Measurements from ENCODE around the gene ZFP36L1. TPM values are rescaled to one million over a fixed set of nuclear protein-coding genes. Genes with fewer than 3 reads are reported as not detected.

Gene ZFP36L1
- total RNA-seq, 1 experiment from 2014 or later: 304 TPM

- no peak for TF ChIP-seq ZBTB33 (IDR thresholded peaks at IDR 0.05; ENCODE audit: extremely low read depth, insufficient replicate concordance, low read length)
- no peak for TF ChIP-seq ATF3 (IDR thresholded peaks at IDR 0.05)
- no peak for TF ChIP-seq CEBPB (IDR thresholded peaks at IDR 0.05; ENCODE audit: low read depth)
- TF ChIP-seq JUND (IDR thresholded peaks at IDR 0.05): no peak
- TF ChIP-seq SP1 (IDR thresholded peaks at IDR 0.05; ENCODE audit: low read depth): no peak
- TF ChIP-seq CTCF (IDR thresholded peaks at IDR 0.05 in 2 of 3, conservative IDR thresholded peaks at IDR 0.05 in 1 of 3; ENCODE audit: borderline replicate concordance in 1 of 3, insufficient read depth in 1 of 3, low read depth in 2 of 3, low read length in 2 of 3): no peak
Observed at GRCh38 chr14:68741477-68741791, 51.4 kb downstream of the ZFP36L1 start (continued).

GRCh38 chr14:68740788-68741476 lies 51.9 kb downstream of the ZFP36L1 start:
- BruUV-seq (replicated peaks): no TSS peak
- intact Hi-C loops (cut with micrococcal nuclease): no loop called here
- no peak for ATAC-seq
- no peaks in the 10 kb centered on the region for H3K36me3 ChIP-seq (ENCODE audit: control insufficient read depth in 1 of 2, insufficient read depth in 2 of 2, low read length in 2 of 2)
- no peaks in the 10 kb centered on the region for H3K27me3 ChIP-seq (ENCODE audit: insufficient read depth, low read length)
- no peaks in the 10 kb centered on the region for H4K20me1 ChIP-seq (ENCODE audit: insufficient read depth)
- H3K9ac ChIP-seq (ENCODE audit: low read length): no peak overlapping the region
- H3K79me2 ChIP-seq (ENCODE audit: insufficient read depth, low read length): no peaks in the 10 kb centered on the region
- CTCF ChIA-PET: no interaction called here
- no peak overlapping the region for H3K4me3 ChIP-seq (replicated peaks in 1 of 2; ENCODE audit: low read depth in 1 of 2, low read length in 2 of 2)
- H2AFZ ChIP-seq (ENCODE audit: low read depth, low read length, poor library complexity, severe bottlenecking): no peak overlapping the region
- no peak for DNase-seq (ENCODE audit: low read depth, low spot score)
- POLR2A ChIA-PET: no interaction called here
- no peak overlapping the region for H3K4me2 ChIP-seq (ENCODE audit: low read length)
- RAD21 ChIA-PET (ENCODE audit: low non-redundant PET in 1 of 2, low total read pairs in 2 of 2, uncharacterized antibody in 2 of 2, unreplicated experiment in 2 of 2): no interaction called here
- H3K4me1 ChIP-seq (ENCODE audit: control insufficient read depth in 1 of 2, insufficient read depth in 2 of 2, low read length in 2 of 2): no peaks in the 10 kb centered on the region; a peak in 1 of 4 replicates
- no peaks in the 10 kb centered on the region for H3K9me2 ChIP-seq (ENCODE audit: insufficient read depth)
- peaks cover 0 to 4% of the 10 kb centered on the region in 2 experiments; a peak in 1 of 4 replicates for H3K9me3 ChIP-seq (ENCODE audit: control insufficient read depth in 1 of 2, insufficient read depth in 1 of 2, low read depth in 1 of 2, low read length in 2 of 2)
- no peak overlapping the region for H3K27ac ChIP-seq (ENCODE audit: low read depth, low read length)
- no peak for TF ChIP-seq ZFX (IDR thresholded peaks at IDR 0.05)
- no peak for TF ChIP-seq EGR1 (IDR thresholded peaks at IDR 0.05; ENCODE audit: low read depth)
- TF ChIP-seq SP1 (IDR thresholded peaks at IDR 0.05; ENCODE audit: low read depth): no peak
- no peak for TF ChIP-seq ATF3 (IDR thresholded peaks at IDR 0.05)
- no peak for TF ChIP-seq ZNF274 (IDR thresholded peaks at IDR 0.05; ENCODE audit: low read depth, low read length)
- TF ChIP-seq MAX (IDR thresholded peaks at IDR 0.05): no peak
- TF ChIP-seq FOSL1 (IDR thresholded peaks at IDR 0.05; ENCODE audit: low read depth): no peak
- TF ChIP-seq EZH2phosphoT487 (IDR thresholded peaks at IDR 0.05; ENCODE audit: borderline replicate concordance): no peak
- TF ChIP-seq SIN3A (IDR thresholded peaks at IDR 0.05; ENCODE audit: low read depth): no peak
- no peak for TF ChIP-seq CTCF (IDR thresholded peaks at IDR 0.05 in 2 of 3, conservative IDR thresholded peaks at IDR 0.05 in 1 of 3; ENCODE audit: borderline replicate concordance in 1 of 3, insufficient read depth in 1 of 3, low read depth in 2 of 3, low read length in 2 of 3)
- no peak for TF ChIP-seq CEBPB (IDR thresholded peaks at IDR 0.05; ENCODE audit: low read depth)
- TF ChIP-seq ZBTB33 (IDR thresholded peaks at IDR 0.05; ENCODE audit: extremely low read depth, insufficient replicate concordance, low read length): no peak
- TF ChIP-seq ELF1 (IDR thresholded peaks at IDR 0.05; ENCODE audit: borderline replicate concordance, low read depth): no peak
